Heart left ventricle (tissue), 16 donors: ENCODE results near the gene GATAD2A. TPM values are rescaled to one million over a fixed set of nuclear protein-coding genes. Genes with fewer than 3 reads are reported as not detected.

Source experiments
- ATAC-seq, 4 donors: fragments of 200-7000 bp; cut with Tn5 transposase; one replicate each; pipeline ENCODE4 v1.9.1; 2020 to 2022; ENCODE audit warnings: moderate library complexity in 4 of 4, mild to moderate bottlenecking in 3 of 4, moderate number of reproducible peaks in 1 of 4
- DNase-seq, 5 donors: peaks; one replicate each; pipeline ENCODE4 v3.0.0-alpha.2; 2020
- H3K27ac ChIP-seq, 12 donors: fragments of 200-600 bp; sonication (generic) in 4 of 12; one replicate each; pipeline versions ENCODE4 v1.5.0 to v1.8.0; 2016 to 2022; ENCODE audit warnings: mild to moderate bottlenecking in 2 of 12
- H3K27me3 ChIP-seq, 9 donors: fragments of 200-600 bp; sonication (generic) in 2 of 9; one replicate each; pipeline versions ENCODE4 v1.5.1 to v1.8.0; 2016 to 2022; ENCODE audit warnings: mild to moderate bottlenecking in 3 of 9
- H3K36me3 ChIP-seq, 9 donors: fragments of 200-600 bp; sonication (generic) in 2 of 9; one replicate each; pipeline versions ENCODE4 v1.5.0 to v1.8.0; 2018 to 2022; ENCODE audit warnings: mild to moderate bottlenecking in 2 of 9
- H3K4me1 ChIP-seq, 12 donors: fragments of 200-600 bp; sonication (generic) in 4 of 12; one replicate each; pipeline versions ENCODE4 v1.5.0 to v1.8.0; 2016 to 2022; ENCODE audit warnings: mild to moderate bottlenecking in 3 of 12
- H3K4me3 ChIP-seq, 12 donors: fragments of 200-600 bp; sonication (generic) in 4 of 12; one replicate each; pipeline versions ENCODE4 v1.5.0 to v1.8.0; 2017 to 2022; ENCODE audit warnings: mild to moderate bottlenecking in 9 of 12, moderate library complexity in 4 of 12
- H3K9me3 ChIP-seq, 12 donors: fragments of 200-600 bp; sonication (generic) in 4 of 12; one replicate each; pipeline versions ENCODE4 v1.5.0 to v1.8.0; 2016 to 2022; ENCODE audit warnings: mild to moderate bottlenecking in 1 of 12
- CTCF ChIP-seq, 12 donors: fragments of 200-600 bp; sonication (generic) in 4 of 12; IDR thresholded peaks; one replicate each; pipeline versions ENCODE4 v1.5.0 to v1.8.0; 2018 to 2022; ENCODE audit warnings: antibody characterized with exemption in 12 of 12, mild to moderate bottlenecking in 5 of 12
- POLR2A ChIP-seq, 2 donors: fragments of 450-650 bp; IDR thresholded peaks; one replicate each; pipeline ENCODE4 v1.6.1; 2017; ENCODE audit warnings: antibody characterized with exemption in 2 of 2, mild to moderate bottlenecking in 2 of 2, moderate library complexity in 2 of 2
- WGBS, 4 donors: extraction: QIAGEN DNeasy Blood & Tissue Kit in 2 of 4; methylation state at CpG; one replicate each; pipeline versions ENCODE4 v1.1.5 to v1.1.7; 2013 to 2018; 5-methylcytosine and 5-hydroxymethylcytosine counted together
- intact Hi-C, 10 donors: fragments of 100-400 bp; cut with DNase I; formaldehyde crosslinking; loops; one replicate each; pipeline versions ENCODE4 v1.11.1 to v1.14.2; 2022
- polyA plus RNA-seq, 2 donors: library from polyadenylated mRNA; stranded (reverse); fragments of 200-250 nt; gene quantifications; one replicate each; pipeline ENCODE4 v1.2.3, GENCODE V29; 2013
- total RNA-seq, 9 donors: library from RNA; depleted of rRNA in 2 of 9; stranded (reverse); fragments of >200 nt in 2 of 9; fragmentation: NEBNext Ultra II Directional in 3 of 9; extraction: Animal tissue kit (Norgen Biotek cat#: 25700) in 3 of 9; gene quantifications; one replicate each; pipeline versions ENCODE4 v1.1.0 to v1.2.4, GENCODE V29; 2016 to 2023
- donor health status: ischemic (EF 13 %, LVEDD 7.1; RV severe dilation, severe dysfunction).
- donor health status: healthy with polysubstance abuse.
- donor health status: DM: no; HTN: yes; CAD: no.
- donor health status: DM: no; HTN: no; CAD: no.
- donor health status: ischemic (EF 25% LVEDD 6.9; RV normal size, moderate dysfunction).
- donor health status: ischemic (EF 25% LVEDD 5.7; RV mildly dilated, moderate dysfunction).
- donor health status: healthy.
- donor health status: DM: yes; HTN: yes; CAD: no.
- donor health status: ischemic (EF 35%, LVEDD 5.7; RV mildly dilated, moderate dysfunction).
- donor health status: nonischemic (EF 11% LVEDD 7.7; RV severe dilation, severe dysfunction).
- donor health status: DM: yes; HTN: yes; CAD: no.
- donor health status: PGD.
- donor health status: ischemic (EF 29% LVEDD 5.4; RV normal size, mild dysfunction).
- donor health status: nonischemic (EF 23%, LVEDD 6.1; RV moderate dilation, normal function).

The GATAD2A gene
- total and polyA plus RNA-seq, 11 donors = 7.5 to 49.5 (median 30.5) TPM

GRCh38 chr19:19361075-19361594 is 44.3 kb upstream of the GATAD2A start:
- intact Hi-C loops = no loop called here
- TF ChIP-seq POLR2A (IDR thresholded peaks at IDR 0.05) (no peak), CTCF (IDR thresholded peaks at IDR 0.05) (peak; percentile 65 to 94 (median 82))
- H3K27ac ChIP-seq = peak overlapping the region in 3 of 12 donors; percentile 3 to 38 (median 7)

GRCh38 chr19:19362075-19362474 is 43.4 kb upstream of the GATAD2A start:
- no peak for DNase-seq
- Histone ChIP-seq H3K4me1 (peaks cover 0 to 32% (median 15%) of the 10 kb centered on the region in 12 donors), H3K9me3 (no peaks in the 10 kb centered on the region), H3K27ac (no peak overlapping the region), H3K4me3 (no peak overlapping the region), H3K27me3 (no peaks in the 10 kb centered on the region), H3K36me3 (peaks cover 0 to 25% (median 7%) of the 10 kb centered on the region in 9 donors)
- WGBS, 4 donors = 94 to 96% (median 95%) methylated on average over 4 of the region's 4 CpGs
- ATAC-seq = no peak
- TF ChIP-seq CTCF (IDR thresholded peaks at IDR 0.05) (no peak), POLR2A (IDR thresholded peaks at IDR 0.05) (no peak)
- intact Hi-C loops = no loop called here

More at GRCh38 chr19:19361075-19361594, 44.3 kb upstream of the GATAD2A start:
- 13 to 17% (median 14%) methylated on average over 13 to 14 of the region's 14 CpGs for WGBS, 4 donors
- DNase-seq (peak; percentile 76 to 80 (median 80)), ATAC-seq (peak; percentile 63 to 81 (median 79))
- peak overlapping the region in 2 of 12 donors; percentile 5 to 6 for H3K4me3 ChIP-seq
- peaks cover 0 to 24% (median 11%) of the 10 kb centered on the region in 12 donors for H3K4me1 ChIP-seq
- no peaks in the 10 kb centered on the region for H3K27me3 ChIP-seq
- H3K9me3 ChIP-seq = no peaks in the 10 kb centered on the region
- H3K36me3 ChIP-seq = peaks cover 0 to 34% (median 17%) of the 10 kb centered on the region in 9 donors

GRCh38 chr19:19366434-19367396 is 38.8 kb upstream of the GATAD2A start:
- no peak overlapping the region for H3K4me3 ChIP-seq
- no peaks in the 10 kb centered on the region for H3K27me3 ChIP-seq
- no peaks in the 10 kb centered on the region for H3K36me3 ChIP-seq
- peak; percentile 90 to 97 (median 94) for TF ChIP-seq CTCF (IDR thresholded peaks at IDR 0.05)
- TF ChIP-seq POLR2A (IDR thresholded peaks at IDR 0.05) = no peak
- peak; percentile 75 to 90 (median 82) for ATAC-seq
- DNase-seq = peak; percentile 58 to 86 (median 67)
- H3K9me3 ChIP-seq = no peaks in the 10 kb centered on the region
- H3K27ac ChIP-seq = peak overlapping the region in 1 of 12 donors; percentile 27
- intact Hi-C loops = loop anchor here (1.0 to 5.0 kb wide), 7 partner anchors 36 to 124 kb away; partner anchors contain the start of gene GATAD2A (in 4 of the 10)
- peaks cover 0 to 22% (median 10%) of the 10 kb centered on the region in 12 donors for H3K4me1 ChIP-seq
- 46 to 50% (median 48%) methylated on average over 16 to 18 of the region's 18 CpGs for WGBS, 4 donors

GRCh38 chr19:19368087-19368486 is 37.4 kb upstream of the GATAD2A start:
- peak in 1 of 5 donors; percentile 13 for DNase-seq
- Histone ChIP-seq H3K36me3 (no peaks in the 10 kb centered on the region), H3K4me3 (no peak overlapping the region), H3K9me3 (no peaks in the 10 kb centered on the region), H3K4me1 (peaks cover 0 to 33% (median 16%) of the 10 kb centered on the region in 12 donors), H3K27me3 (no peaks in the 10 kb centered on the region), H3K27ac (no peak overlapping the region)
- no peak for ATAC-seq
- no peak for TF ChIP-seq POLR2A (IDR thresholded peaks at IDR 0.05)
- TF ChIP-seq CTCF (IDR thresholded peaks at IDR 0.05) = no peak
- intact Hi-C loops = loop anchor here in 5 of 10 donors (5.0 kb wide), 2 partner anchors 34 to 39 kb away; partner anchors contain the start of gene GATAD2A (in 4 of the 5)
- WGBS, 4 donors = 75 to 88% (median 82%) methylated on average over 7 of the region's 7 CpGs
